NCI-H1436 (cell line): Measurements from ENCODE around the gene EHD3.

ENCODE experiments used
- DNase-seq: peaks from one replicate; lab custom pipeline; 2025; lab: John Stamatoyannopoulos, UW

The EHD3 gene

GRCh38 chr2:31213601-31214443, 20.1 kb upstream of the EHD3 start:
- DNase-seq, result no peak

GRCh38 chr2:31214444-31214915, 19.5 kb upstream of the EHD3 start:
- DNase-seq, result no peak

GRCh38 chr2:31216734-31217133, 17.2 kb upstream of the EHD3 start:
- DNase-seq, result no peak

- DNase-seq, result no peak
Measured at GRCh38 chr2:31217465-31218200, 16.3 kb upstream of the EHD3 start, which contains the start of gene CAPN14. CAPN14 (minus strand) TSS chr2:31217515; CDS start chr2:31205447, 12,068 bp downstream.

GRCh38 chr2:31219131-31219969, 14.6 kb upstream of the EHD3 start:
- no peak for DNase-seq

- DNase-seq, result no peak
Measured at GRCh38 chr2:31221544-31221943, 12.4 kb upstream of the EHD3 start.

GRCh38 chr2:31222071-31222470, 11.9 kb upstream of the EHD3 start:
- DNase-seq, result no peak

GRCh38 chr2:31223026-31223425, 10.9 kb upstream of the EHD3 start:
- no peak for DNase-seq

- no peak for DNase-seq
Measured at GRCh38 chr2:31223749-31224148, 10.2 kb upstream of the EHD3 start.

GRCh38 chr2:31226266-31226665, 7.7 kb upstream of the EHD3 start:
- DNase-seq, result no peak

- DNase-seq, result no peak
Measured at GRCh38 chr2:31227110-31227509, 6.8 kb upstream of the EHD3 start.

- DNase-seq, result peak; percentile 30
Measured at GRCh38 chr2:31227711-31228125, 6.2 kb upstream of the EHD3 start.

- no peak for DNase-seq
Measured at GRCh38 chr2:31228717-31229116, 5.2 kb upstream of the EHD3 start.

- DNase-seq, result no peak
Measured at GRCh38 chr2:31230751-31231150, 3.2 kb upstream of the EHD3 start.

GRCh38 chr2:31231571-31232302, 2.2 kb upstream of the EHD3 start:
- no peak for DNase-seq

- no peak for DNase-seq
Measured at GRCh38 chr2:31232586-31232985, 1.4 kb upstream of the EHD3 start.

- no peak for DNase-seq
Measured at GRCh38 chr2:31233231-31233630, 721 bp upstream of the EHD3 start.

- no peak for DNase-seq
Measured at GRCh38 chr2:31234683-31235503, 941 bp downstream of the EHD3 start.

- no peak for DNase-seq
Measured at GRCh38 chr2:31235504-31235902, 1.6 kb downstream of the EHD3 start.

- no peak for DNase-seq
Measured at GRCh38 chr2:31236433-31237205, 2.7 kb downstream of the EHD3 start.
